ENCODE measurements around the gene ARHGEF19. TPM values are rescaled to one million over a fixed set of nuclear protein-coding genes. Genes with fewer than 3 reads are reported as not detected.
"Not testable (repeated sequence)": the region's sequence is repeated elsewhere in the genome, so short reads cannot be mapped to it uniquely, and the experiment has no call there.

ARHGEF19 gene
- total and polyA plus RNA-seq, 12 donors = 4.8 to 46.2 (median 22.1) TPM

DNA sequence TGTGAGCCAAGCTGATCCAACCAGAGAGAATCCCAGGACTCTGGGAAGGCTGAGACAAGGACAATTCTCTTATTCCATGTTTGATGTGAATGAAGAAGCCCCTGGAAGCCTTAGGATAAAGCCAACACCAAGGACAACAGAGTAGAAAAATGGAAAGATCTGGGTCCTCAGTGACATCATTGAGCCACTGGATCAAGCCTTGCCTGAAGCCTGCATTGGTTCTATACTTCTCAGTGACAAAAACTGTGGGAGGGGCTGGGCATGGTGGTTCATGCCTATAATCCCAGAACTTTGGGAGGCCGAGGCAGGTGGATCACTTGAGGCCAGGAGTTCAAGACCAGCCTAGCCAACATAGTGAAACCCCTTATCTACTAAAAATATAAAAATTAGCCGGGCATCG, 15.6 kb downstream of the ARHGEF19 start:
- no peaks in the 10 kb centered on the region for H3K9me3 ChIP-seq (replicated peaks in 1 of 3)
- no peak for DNase-seq
- no peak for TF ChIP-seq CTCF (IDR thresholded peaks at IDR 0.05)
- H3K4me1 ChIP-seq (replicated peaks in 1 of 2) = peaks cover 0 to 6% of the 10 kb centered on the region in 2 donors
- H3K27ac ChIP-seq = no peak overlapping the region
- intact Hi-C loops (cut with DNase I) = loop anchor here in 1 of 2 donors (5.0 kb wide), 1 partner anchor 50 kb away; no protein-coding TSS in a partner anchor
- 67 to 100% (median 93%) methylated on average over 2 to 3 of the region's 3 CpGs for WGBS, 4 donors
- no peaks in the 10 kb centered on the region for H3K36me3 ChIP-seq (replicated peaks in 1 of 2)
- no peaks in the 10 kb centered on the region for H3K27me3 ChIP-seq
- no peak overlapping the region for H3K4me3 ChIP-seq

DNA sequence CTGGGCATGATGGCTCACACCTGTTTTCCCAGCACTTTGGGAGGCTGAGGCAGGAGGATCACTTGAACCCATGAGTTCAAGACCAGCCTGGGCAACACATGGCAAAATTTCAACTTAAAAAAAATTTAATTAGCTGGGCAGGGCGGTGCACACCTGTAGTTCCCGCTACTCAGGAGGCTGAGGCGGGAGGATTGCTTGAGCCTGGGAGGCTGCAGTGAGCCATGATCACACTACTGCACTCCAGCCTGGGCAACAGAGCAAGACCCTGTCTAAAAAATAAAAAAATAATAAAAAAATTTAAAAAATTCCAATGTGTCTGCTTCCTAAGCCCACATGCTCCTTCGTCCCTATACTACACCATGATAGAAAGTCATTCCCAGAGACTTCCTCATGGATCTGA, 16.3 kb downstream of the ARHGEF19 start:
- H3K9me3 ChIP-seq (replicated peaks in 1 of 3); H3K27me3 ChIP-seq; H3K4me1 ChIP-seq (replicated peaks in 1 of 2); DNase-seq; H3K36me3 ChIP-seq (replicated peaks in 1 of 2); H3K4me3 ChIP-seq: not testable (repeated sequence)
- H3K27ac ChIP-seq = peak overlapping the region in 3 of 5 donors; percentile 84 to 90 (median 87)
- intact Hi-C loops (cut with DNase I) = loop anchor here in 1 of 2 donors (5.0 kb wide), 1 partner anchor 51 kb away; no protein-coding TSS in a partner anchor
- 94 to 100% (median 95%) methylated on average over 4 of the region's 4 CpGs for WGBS, 4 donors

- 53 to 73% (median 66%) methylated on average over 6 to 7 of the region's 7 CpGs for WGBS, 4 donors
- H3K27ac ChIP-seq = peak overlapping the region; percentile 61 to 90 (median 84)
- H3K4me3 ChIP-seq = no peak overlapping the region
- no peaks in the 10 kb centered on the region for H3K27me3 ChIP-seq
- TF ChIP-seq CTCF (IDR thresholded peaks at IDR 0.05) = no peak
- peak in 1 of 7 donors; percentile 48 for DNase-seq
- intact Hi-C loops (cut with DNase I) = loop anchor here in 1 of 2 donors (5.0 kb wide), 1 partner anchor 52 kb away; no protein-coding TSS in a partner anchor
- H3K4me1 ChIP-seq (replicated peaks in 1 of 2) = peaks cover 0 to 6% of the 10 kb centered on the region in 2 donors
- no peaks in the 10 kb centered on the region for H3K36me3 ChIP-seq (replicated peaks in 1 of 2)
- H3K9me3 ChIP-seq (replicated peaks in 1 of 3) = no peaks in the 10 kb centered on the region
Observed at GRCh38 chr1:16195518-16195905, 16.9 kb downstream of the ARHGEF19 start.

- H3K27ac ChIP-seq = no peak overlapping the region
- H3K4me1 ChIP-seq (replicated peaks in 1 of 2) = peaks cover 4 to 13% of the 10 kb centered on the region in 2 donors
- DNase-seq = no peak
- H3K27me3 ChIP-seq = no peaks in the 10 kb centered on the region
- no peaks in the 10 kb centered on the region for H3K36me3 ChIP-seq (replicated peaks in 1 of 2)
- no peak overlapping the region for H3K4me3 ChIP-seq
- H3K9me3 ChIP-seq (replicated peaks in 1 of 3) = no peaks in the 10 kb centered on the region
- intact Hi-C loops (cut with DNase I) = no loop called here
- WGBS, 4 donors = 77 to 91% (median 84%) methylated on average over 5 to 6 of the region's 6 CpGs
- TF ChIP-seq CTCF (IDR thresholded peaks at IDR 0.05) (no peak), POLR2A (IDR thresholded peaks at IDR 0.05) (no peak)
Observed at GRCh38 chr1:16191916-16192546, 20.4 kb downstream of the ARHGEF19 start.

DNA sequence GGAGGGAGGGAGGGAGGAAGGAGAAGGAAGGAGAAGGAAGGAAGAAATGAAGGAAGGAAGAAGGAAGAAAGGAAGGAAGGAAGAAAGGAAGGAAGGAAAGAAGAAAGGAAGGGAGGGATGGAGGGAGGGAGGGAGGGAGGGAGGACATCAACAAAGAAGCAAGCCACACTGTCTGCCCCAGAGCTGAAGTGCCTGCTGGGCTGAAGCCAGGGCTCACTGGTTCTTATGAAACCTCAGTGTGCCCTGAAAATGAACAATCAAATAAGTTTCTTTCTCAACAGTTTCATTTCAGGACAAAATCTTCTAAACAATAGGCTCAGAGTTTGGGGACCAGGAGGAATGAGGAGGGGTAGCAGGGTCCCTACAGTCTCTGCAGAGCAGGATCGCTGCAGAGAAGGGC, 21.1 kb downstream of the ARHGEF19 start:
- peaks cover 4 to 13% of the 10 kb centered on the region in 2 donors for H3K4me1 ChIP-seq (replicated peaks in 1 of 2)
- H3K27me3 ChIP-seq = no peaks in the 10 kb centered on the region
- H3K4me3 ChIP-seq = no peak overlapping the region
- intact Hi-C loops (cut with DNase I) = no loop called here
- no peak overlapping the region for H3K27ac ChIP-seq
- WGBS, 4 donors = 57 to 96% (median 88%) methylated on average over 1 of the region's 1 CpG; no CpG with 5 or more reads in 1 of the 4 donors
- H3K36me3 ChIP-seq (replicated peaks in 1 of 2) = no peaks in the 10 kb centered on the region
- no peak for DNase-seq
- TF ChIP-seq CTCF (IDR thresholded peaks at IDR 0.05) (no peak), POLR2A (IDR thresholded peaks at IDR 0.05) (no peak)
- H3K9me3 ChIP-seq (replicated peaks in 1 of 3) = no peaks in the 10 kb centered on the region

All from adrenal gland (tissue), 12 donors.